Central memory CD4-positive, alpha-beta T cell (primary cell): ENCODE measurements around the gene PARD6G.
"Not testable (repeated sequence)": the region's sequence is repeated elsewhere in the genome, so short reads cannot be mapped to it uniquely, and the experiment has no call there.

Experiments used
- DNase-seq: peaks from one replicate; pipeline ENCODE4 v3.0.0; 2022

Gene PARD6G

GRCh38 chr18:80241919-80242777 lies 5.2 kb downstream of the PARD6G start:
- no peak for DNase-seq

GRCh38 chr18:80239830-80240229 lies 7.5 kb downstream of the PARD6G start:
- no peak for DNase-seq

- DNase-seq, result no peak
These were observed 8.6 kb downstream of the PARD6G start for GRCh38 chr18:80238651-80239260.

GRCh38 chr18:80237519-80237918 lies 9.8 kb downstream of the PARD6G start:
- DNase-seq, result not testable (repeated sequence)

GRCh38 chr18:80234398-80234797 lies 12.9 kb downstream of the PARD6G start:
- DNase-seq, result no peak

GRCh38 chr18:80233899-80234298 lies 13.4 kb downstream of the PARD6G start:
- DNase-seq, result no peak

GRCh38 chr18:80233201-80233835 lies 14.0 kb downstream of the PARD6G start:
- no peak for DNase-seq

GRCh38 chr18:80232710-80233109 lies 14.6 kb downstream of the PARD6G start:
- no peak for DNase-seq

- DNase-seq, result no peak
These were observed 15.3 kb downstream of the PARD6G start for GRCh38 chr18:80232030-80232429.

- no peak for DNase-seq
These were observed 15.7 kb downstream of the PARD6G start for GRCh38 chr18:80231616-80232015.

- no peak for DNase-seq
These were observed 16.2 kb downstream of the PARD6G start for GRCh38 chr18:80231151-80231550.

- DNase-seq, result no peak
These were observed 17.3 kb downstream of the PARD6G start for GRCh38 chr18:80229766-80230745.

- DNase-seq, result no peak
These were observed 18.0 kb downstream of the PARD6G start for GRCh38 chr18:80229363-80229762.

- no peak for DNase-seq
These were observed 19.1 kb downstream of the PARD6G start for GRCh38 chr18:80228051-80228848.

- DNase-seq, result no peak
These were observed 19.8 kb downstream of the PARD6G start for GRCh38 chr18:80227472-80227871.

- DNase-seq, result no peak
These were observed 21.6 kb downstream of the PARD6G start for GRCh38 chr18:80225685-80226084.

- no peak for DNase-seq
These were observed 23.6 kb downstream of the PARD6G start for GRCh38 chr18:80223581-80224148.

- DNase-seq, result not testable (repeated sequence)
These were observed 27.8 kb downstream of the PARD6G start for GRCh38 chr18:80219488-80219887.

- DNase-seq, result no peak
These were observed 28.7 kb downstream of the PARD6G start for GRCh38 chr18:80218341-80219227.

- no peak for DNase-seq
These were observed 34.1 kb downstream of the PARD6G start for GRCh38 chr18:80213182-80213581.
